ENCODE data around the gene ARFGEF2. TPM values are rescaled to one million over a fixed set of nuclear protein-coding genes. Genes with fewer than 3 reads are reported as not detected.
A peak's percentile ranks its signal among the peaks of the same experiment; 100 is the strongest.

Gene ARFGEF2
- total and polyA plus RNA-seq, 12 donors = 6.2 to 50.0 (median 41.8) TPM

DNA sequence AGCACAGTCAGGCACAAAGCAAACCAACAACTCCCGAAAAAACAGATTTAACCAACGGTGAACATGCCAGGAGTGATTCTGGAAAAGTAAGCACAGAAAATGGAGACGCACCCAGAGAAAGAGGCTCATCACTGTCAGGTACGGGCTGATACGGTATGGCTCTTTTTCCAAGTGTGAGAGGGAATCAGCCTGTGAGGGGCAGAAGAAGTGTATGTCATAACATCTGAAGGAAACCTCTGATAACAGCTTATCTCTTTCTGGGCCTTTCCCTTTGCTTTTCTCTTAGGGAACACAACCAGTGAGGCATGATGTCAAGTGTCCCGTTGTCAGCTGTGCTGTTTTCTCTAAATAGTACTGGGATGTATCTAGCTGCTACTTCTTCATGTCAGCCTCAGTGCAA is 32.1 kb downstream of the ARFGEF2 start:
- Histone ChIP-seq H3K27ac (peak overlapping the region in 2 of 10 donors; percentile 11 to 17), H3K4me3 (no peak overlapping the region), H3K36me3 (peaks cover 0 to 100% (median 53%) of the 10 kb centered on the region in 9 donors), H3K4me1 (peaks cover 0 to 30% (median 15%) of the 10 kb centered on the region in 9 donors), H3K27me3 (no peaks in the 10 kb centered on the region), H3K9me3 (no peaks in the 10 kb centered on the region)
- WGBS, 2 donors = 64 to 74% methylated on average over 6 of the region's 6 CpGs
- peak in 1 of 8 donors; percentile 6 for ATAC-seq
- intact Hi-C loops (cut with DNase I) = no loop called here
- no peak for TF ChIP-seq CTCF (IDR thresholded peaks at IDR 0.05)
- no peak for DNase-seq

GRCh38 chr20:48956052-48956451 is 34.5 kb downstream of the ARFGEF2 start:
- 98 to 99% methylated on average over 4 of the region's 4 CpGs for WGBS, 2 donors
- ATAC-seq = no peak
- intact Hi-C loops (cut with DNase I) = no loop called here
- no peak for TF ChIP-seq CTCF (IDR thresholded peaks at IDR 0.05)
- peaks cover 0 to 30% (median 15%) of the 10 kb centered on the region in 9 donors for H3K4me1 ChIP-seq
- H3K27ac ChIP-seq = no peak overlapping the region
- peaks cover 0 to 98% (median 45%) of the 10 kb centered on the region in 9 donors for H3K36me3 ChIP-seq
- no peak for DNase-seq
- H3K27me3 ChIP-seq = no peaks in the 10 kb centered on the region
- no peaks in the 10 kb centered on the region for H3K9me3 ChIP-seq
- no peak overlapping the region for H3K4me3 ChIP-seq

DNA sequence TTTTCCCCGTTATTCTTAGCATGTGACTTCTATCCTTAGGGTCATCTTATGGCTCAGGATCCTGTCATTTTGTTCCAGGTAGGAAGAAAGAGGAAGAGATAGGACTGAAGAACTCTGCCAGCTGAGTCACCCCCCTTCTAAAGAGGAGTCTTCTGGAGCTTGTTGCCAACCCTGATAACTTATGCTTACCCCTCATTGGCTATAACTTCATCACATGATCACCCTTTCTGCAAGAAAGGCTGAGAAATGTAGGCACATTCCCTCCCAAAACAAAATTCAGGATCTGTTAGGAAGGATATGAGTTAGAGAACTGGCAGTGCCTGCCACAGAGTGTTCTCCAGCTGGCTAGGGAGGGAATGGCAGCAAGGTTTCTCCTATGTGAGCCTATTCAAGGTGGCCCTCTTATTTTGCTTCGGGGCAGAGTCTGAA is 35.6 kb downstream of the ARFGEF2 start:
- ATAC-seq (peak in 3 of 8 donors; percentile 17 to 43 (median 33)), DNase-seq (no peak)
- WGBS, 2 donors = 19 to 28% methylated on average over 2 of the region's 2 CpGs
- TF ChIP-seq CTCF (IDR thresholded peaks at IDR 0.05) = no peak
- Histone ChIP-seq H3K27me3 (no peaks in the 10 kb centered on the region), H3K27ac (peak overlapping the region in 9 of 10 donors; percentile 0 to 77 (median 51)), H3K4me1 (peaks cover 0 to 24% (median 15%) of the 10 kb centered on the region in 9 donors), H3K9me3 (no peaks in the 10 kb centered on the region), H3K4me3 (no peak overlapping the region), H3K36me3 (peaks cover 0 to 98% (median 36%) of the 10 kb centered on the region in 9 donors)
- intact Hi-C loops (cut with DNase I) = no loop called here

DNA sequence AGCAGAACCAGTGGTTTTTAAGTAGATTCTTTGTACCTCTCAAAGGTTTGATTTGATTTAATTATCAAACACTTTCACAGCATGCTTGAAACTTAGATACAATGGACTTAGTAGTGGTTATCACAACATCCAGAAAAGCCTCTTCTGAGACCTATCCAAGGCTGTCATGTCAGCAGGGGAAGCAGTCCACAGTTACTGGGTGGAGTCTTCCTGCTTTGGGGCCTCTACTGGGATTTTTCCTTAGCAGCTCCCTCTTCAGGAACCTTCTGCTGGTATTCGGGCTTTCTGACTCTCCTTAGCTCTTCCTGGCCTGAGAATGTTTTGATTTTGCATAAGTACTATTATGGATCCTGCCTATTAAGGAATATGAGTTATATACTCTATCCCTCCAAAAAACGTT is 36.0 kb downstream of the ARFGEF2 start:
- H3K4me3 ChIP-seq = no peak overlapping the region
- DNase-seq (no peak), ATAC-seq (peak in 6 of 8 donors; percentile 27 to 74 (median 63))
- TF ChIP-seq CTCF (IDR thresholded peaks at IDR 0.05) = peak in 3 of 9 donors; percentile 9 to 45 (median 29)
- H3K27me3 ChIP-seq = no peaks in the 10 kb centered on the region
- H3K4me1 ChIP-seq = peaks cover 0 to 20% (median 15%) of the 10 kb centered on the region in 9 donors
- WGBS, 2 donors = 49 to 58% methylated on average over 2 of the region's 2 CpGs
- H3K27ac ChIP-seq = peak overlapping the region in 8 of 10 donors; percentile 0 to 77 (median 53)
- H3K36me3 ChIP-seq = peaks cover 0 to 98% (median 36%) of the 10 kb centered on the region in 9 donors
- H3K9me3 ChIP-seq = no peaks in the 10 kb centered on the region
- intact Hi-C loops (cut with DNase I) = no loop called here
